HCT116 (cell line): Measurements from ENCODE around the gene TEKT2. TPM values are rescaled to one million over a fixed set of nuclear protein-coding genes. Genes with fewer than 3 reads are reported as not detected.

Experiments used
- ATAC-seq: fragments of 200-7000 bp; cut with Tn5 transposase; 2 replicates; pipeline ENCODE4 v1.9.1; 2020; ENCODE audit warnings: mild to moderate bottlenecking, moderate library complexity
- BruUV-seq: library from RNA; stranded (reverse); fragments of 400-500 nt; replicated peaks from 2 replicates; lab custom pipeline; 2021; lab: Mats Ljungman, UMichigan
- CTCF ChIA-PET: fragments of 300-600 bp; sonication (Branson Sonifier 250); formaldehyde crosslinking; loops from one replicate; lab custom pipeline; 2021; ENCODE audit warnings: antibody characterized with exemption; lab: Charles Lee
- POLR2A ChIA-PET: fragments of 300-600, 350-600 bp; sonication (Branson Sonifier 250); formaldehyde crosslinking; loops from one replicate; lab custom pipeline; 2021; ENCODE audit warnings: antibody characterized with exemption; lab: Charles Lee
- RAD21 ChIA-PET, 2 experiments: fragments of 300-600 bp; sonication (Branson Sonifier 250); formaldehyde crosslinking; loops; one replicate each; lab custom pipeline; 2023; ENCODE audit warnings: low total read pairs in 2 of 2; ENCODE audit not compliant: uncharacterized antibody in 2 of 2, unreplicated experiment in 2 of 2, low non-redundant PET in 1 of 2; lab: Charles Lee
- DNase-seq: peaks from one replicate; pipeline ENCODE4 v3.0.0-alpha.2; 2010; ENCODE audit warnings: low read depth, low spot score
- H2AFZ ChIP-seq: fragments of 200-600 bp; shearing (Covaris generic), sonication (generic); 2 replicates; pipeline ENCODE4 v1.6.1; 2017; ENCODE audit warnings: low read depth, mixed run types, mixed read lengths, antibody characterized with exemption, low read length; ENCODE audit not compliant: poor library complexity, severe bottlenecking
- H3K27ac ChIP-seq: 2 replicates; pipeline ENCODE4 v1.5.1; 2012; ENCODE audit warnings: low read depth, low read length
- H3K27me3 ChIP-seq: fragments of 200-600 bp; sonication (generic); 2 replicates; pipeline ENCODE4 v1.6.1; 2016; ENCODE audit warnings: mixed run types, low read length, mixed read lengths; ENCODE audit not compliant: insufficient read depth
- H3K36me3 ChIP-seq, 2 experiments: fragments of 200-500 bp in 1 of 2; fragments of 200-600 bp in 1 of 2; sonication (Bioruptor generic) in 1 of 2; sonication (generic) in 1 of 2; 2 replicates each; pipeline versions ENCODE4 v1.5.1 to v1.6.1; 2014 to 2016; ENCODE audit warnings: low read length in 2 of 2, inconsistent platforms in 1 of 2, mixed read lengths in 1 of 2, mixed run types in 1 of 2; ENCODE audit not compliant: insufficient read depth in 2 of 2, control insufficient read depth in 1 of 2
- H3K4me1 ChIP-seq, 2 experiments: fragments of 200-600 bp in 1 of 2; sonication (generic) in 1 of 2; 2 replicates each; pipeline versions ENCODE4 v1.5.1 to v1.6.1; 2012 to 2017; ENCODE audit warnings: low read length in 2 of 2, inconsistent platforms in 1 of 2, mild to moderate bottlenecking in 1 of 2, mixed read lengths in 1 of 2, mixed run types in 1 of 2, moderate library complexity in 1 of 2; ENCODE audit not compliant: insufficient read depth in 2 of 2, control insufficient read depth in 1 of 2
- H3K4me2 ChIP-seq: fragments of 200-600 bp; sonication (generic); 2 replicates; pipeline ENCODE4 v1.6.1; 2017; ENCODE audit warnings: mixed run types, low read length, mixed read lengths
- H3K4me3 ChIP-seq, 2 experiments: fragments of 200-600 bp in 1 of 2; sonication (generic) in 1 of 2; replicated peaks in 1 of 2; 2 replicates each; pipeline ENCODE4 v1.5.1; 2011 to 2016; ENCODE audit warnings: low read length in 2 of 2, control low read depth in 1 of 2, low read depth in 1 of 2, mild to moderate bottlenecking in 1 of 2, mixed read lengths in 1 of 2, mixed run types in 1 of 2
- H3K79me2 ChIP-seq: fragments of 200-600 bp; sonication (generic); 2 replicates; pipeline ENCODE4 v1.6.1; 2017; ENCODE audit warnings: mild to moderate bottlenecking, mixed run types, low read length, moderate library complexity, mixed read lengths; ENCODE audit not compliant: insufficient read depth
- H3K9ac ChIP-seq: fragments of 200-600 bp; sonication (generic); 2 replicates; pipeline ENCODE4 v1.6.1; 2016; ENCODE audit warnings: low read length, mixed read lengths
- H3K9me2 ChIP-seq: fragments of 200-600 bp; sonication (generic), shearing (Covaris generic); 2 replicates; pipeline ENCODE4 v1.6.1; 2017; ENCODE audit warnings: mixed run types, mild to moderate bottlenecking, moderate library complexity; ENCODE audit not compliant: insufficient read depth
- H3K9me3 ChIP-seq, 2 experiments: fragments of 200-500 bp in 1 of 2; fragments of 200-600 bp in 1 of 2; sonication (Bioruptor generic) in 1 of 2; sonication (generic) in 1 of 2; 2 replicates each; pipeline ENCODE4 v1.6.1; 2014 to 2017; ENCODE audit warnings: low read length in 2 of 2, mixed read lengths in 2 of 2, inconsistent platforms in 1 of 2, low read depth in 1 of 2, mild to moderate bottlenecking in 1 of 2, mixed run types in 1 of 2, moderate library complexity in 1 of 2; ENCODE audit not compliant: control insufficient read depth in 1 of 2, insufficient read depth in 1 of 2
- H4K20me1 ChIP-seq: fragments of 200-600 bp; sonication (generic), shearing (Covaris generic); 2 replicates; pipeline ENCODE4 v1.6.1; 2017; ENCODE audit warnings: mixed run types, mild to moderate bottlenecking, moderate library complexity; ENCODE audit not compliant: insufficient read depth
- CBX3 ChIP-seq: IDR thresholded peaks from 2 replicates; pipeline ENCODE4 v1.6.1; 2012; ENCODE audit warnings: low read depth
- CEBPB ChIP-seq: IDR thresholded peaks from 2 replicates; pipeline ENCODE4 v1.6.1; 2012; ENCODE audit warnings: low read depth
- EZH2 ChIP-seq: fragments of 200-600 bp; sonication (generic); IDR thresholded peaks from 2 replicates; pipeline ENCODE4 v1.6.1; 2017; ENCODE audit warnings: antibody characterized with exemption, mixed run types
- EZH2phosphoT487 ChIP-seq: fragments of 200-600 bp; IDR thresholded peaks from 2 replicates; pipeline ENCODE4 v1.6.1; 2018; ENCODE audit warnings: antibody characterized with exemption, borderline replicate concordance
- POLR2A ChIP-seq: IDR thresholded peaks from 2 replicates; pipeline ENCODE4 v1.7.0; 2011; ENCODE audit warnings: borderline replicate concordance; ENCODE audit not compliant: insufficient read depth, insufficient read length; ENCODE audit errors: extremely low read depth
- POLR2AphosphoS5 ChIP-seq: IDR thresholded peaks from 2 replicates; pipeline ENCODE4 v1.6.1; 2011; ENCODE audit warnings: mild to moderate bottlenecking, low read depth, low read length, moderate library complexity
- RAD21 ChIP-seq: IDR thresholded peaks from 2 replicates; pipeline ENCODE4 v1.6.1; 2012; ENCODE audit warnings: low read depth, mild to moderate bottlenecking
- SIN3A ChIP-seq: IDR thresholded peaks from 2 replicates; pipeline ENCODE4 v1.6.1; 2012; ENCODE audit warnings: low read depth
- SP1 ChIP-seq: IDR thresholded peaks from 2 replicates; pipeline ENCODE4 v1.6.1; 2012; ENCODE audit warnings: low read depth
- TCF7L2 ChIP-seq: IDR thresholded peaks from 2 replicates; pipeline ENCODE4 v1.7.0; 2011; ENCODE audit warnings: borderline replicate concordance, inconsistent platforms; ENCODE audit not compliant: insufficient read depth, insufficient read length; ENCODE audit errors: extremely low read depth
- YY1 ChIP-seq: IDR thresholded peaks from 2 replicates; pipeline ENCODE4 v1.6.1; 2011; ENCODE audit warnings: low read length, low read depth, moderate library complexity, mild to moderate bottlenecking; ENCODE audit not compliant: insufficient replicate concordance; ENCODE audit errors: extremely low read depth
- ZFX ChIP-seq: fragments of 450-650 bp; IDR thresholded peaks from 2 replicates; pipeline ENCODE4 v1.6.1; 2017
- ZNF274 ChIP-seq: fragments of 200-500 bp; sonication (Bioruptor generic); IDR thresholded peaks from 2 replicates; pipeline ENCODE4 v1.6.1; 2014; ENCODE audit warnings: mild to moderate bottlenecking, low read depth, low read length, inconsistent platforms
- intact Hi-C: fragments of 100-400 bp; cut with micrococcal nuclease; formaldehyde crosslinking; loops from 2 replicates; pipeline ENCODE4 v1.10.0; 2022
- total RNA-seq: library from RNA; stranded (reverse); gene quantifications from one replicate; pipeline ENCODE4 v1.2.1, GENCODE V29; 2021; ENCODE audit not compliant: unreplicated experiment
- TF ChIP-seq, protein P1 (sequence below), 3 experiments: fragments of 200-600 bp in 1 of 3; sonication (generic) in 1 of 3; IDR thresholded peaks in 2 of 3; conservative IDR thresholded peaks in 1 of 3; 2 replicates each; pipeline ENCODE4 v1.5.1; 2012 to 2017; ENCODE audit warnings: low read depth in 2 of 3, low read length in 2 of 3, antibody characterized with exemption in 1 of 3, borderline replicate concordance in 1 of 3, control low read depth in 1 of 3, mild to moderate bottlenecking in 1 of 3, mixed read lengths in 1 of 3, mixed run types in 1 of 3, moderate library complexity in 1 of 3; ENCODE audit not compliant: insufficient read depth in 1 of 3
- TF ChIP-seq, protein P2 (sequence below): IDR thresholded peaks from 2 replicates; pipeline ENCODE4 v1.6.1; 2012
- TF ChIP-seq, protein P3 (sequence below): IDR thresholded peaks from 2 replicates; pipeline ENCODE4 v1.6.1; 2012
- TF ChIP-seq, protein P4 (sequence below): IDR thresholded peaks from 2 replicates; pipeline ENCODE4 v1.6.1; 2011; ENCODE audit warnings: mild to moderate bottlenecking, low read length, moderate library complexity; ENCODE audit not compliant: insufficient replicate concordance; ENCODE audit errors: extremely low read depth

TEKT2 gene
- total RNA-seq, 1 experiment from 2014 or later: not detected

DNA sequence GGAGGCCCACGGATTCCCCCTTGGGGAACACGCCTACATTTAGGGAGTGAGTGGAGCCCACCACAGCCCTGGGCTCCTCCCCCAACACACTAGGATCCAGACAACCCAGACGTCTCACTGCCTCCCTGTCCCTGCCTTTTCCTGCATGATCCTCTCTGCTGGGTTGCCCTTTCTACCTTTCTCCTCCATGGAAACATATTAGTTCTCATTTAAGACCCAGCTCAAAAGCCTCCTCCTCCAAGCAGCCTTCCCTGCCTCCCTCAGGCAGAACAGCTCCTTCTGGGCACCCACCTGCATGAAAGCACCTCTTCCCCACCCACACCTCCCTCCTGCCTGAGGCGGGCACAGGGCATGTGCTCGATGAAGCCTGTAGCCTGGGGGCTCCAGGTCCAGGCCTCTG is 30.5 kb downstream of the TEKT2 start (continued):
- TF ChIP-seq POLR2A: no peak
- TF ChIP-seq, protein P1, sequence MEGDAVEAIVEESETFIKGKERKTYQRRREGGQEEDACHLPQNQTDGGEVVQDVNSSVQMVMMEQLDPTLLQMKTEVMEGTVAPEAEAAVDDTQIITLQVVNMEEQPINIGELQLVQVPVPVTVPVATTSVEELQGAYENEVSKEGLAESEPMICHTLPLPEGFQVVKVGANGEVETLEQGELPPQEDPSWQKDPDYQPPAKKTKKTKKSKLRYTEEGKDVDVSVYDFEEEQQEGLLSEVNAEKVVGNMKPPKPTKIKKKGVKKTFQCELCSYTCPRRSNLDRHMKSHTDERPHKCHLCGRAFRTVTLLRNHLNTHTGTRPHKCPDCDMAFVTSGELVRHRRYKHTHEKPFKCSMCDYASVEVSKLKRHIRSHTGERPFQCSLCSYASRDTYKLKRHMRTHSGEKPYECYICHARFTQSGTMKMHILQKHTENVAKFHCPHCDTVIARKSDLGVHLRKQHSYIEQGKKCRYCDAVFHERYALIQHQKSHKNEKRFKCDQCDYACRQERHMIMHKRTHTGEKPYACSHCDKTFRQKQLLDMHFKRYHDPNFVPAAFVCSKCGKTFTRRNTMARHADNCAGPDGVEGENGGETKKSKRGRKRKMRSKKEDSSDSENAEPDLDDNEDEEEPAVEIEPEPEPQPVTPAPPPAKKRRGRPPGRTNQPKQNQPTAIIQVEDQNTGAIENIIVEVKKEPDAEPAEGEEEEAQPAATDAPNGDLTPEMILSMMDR (IDR thresholded peaks at IDR 0.05 in 2 of 3, conservative IDR thresholded peaks at IDR 0.05 in 1 of 3; ENCODE audit: borderline replicate concordance in 1 of 3, insufficient read depth in 1 of 3, low read depth in 2 of 3, low read length in 2 of 3): no peak
- no peak for TF ChIP-seq YY1
- TF ChIP-seq RAD21: no peak
- no peak for TF ChIP-seq ZFX
- TF ChIP-seq, all 23 proteins: peak for 0

DNA sequence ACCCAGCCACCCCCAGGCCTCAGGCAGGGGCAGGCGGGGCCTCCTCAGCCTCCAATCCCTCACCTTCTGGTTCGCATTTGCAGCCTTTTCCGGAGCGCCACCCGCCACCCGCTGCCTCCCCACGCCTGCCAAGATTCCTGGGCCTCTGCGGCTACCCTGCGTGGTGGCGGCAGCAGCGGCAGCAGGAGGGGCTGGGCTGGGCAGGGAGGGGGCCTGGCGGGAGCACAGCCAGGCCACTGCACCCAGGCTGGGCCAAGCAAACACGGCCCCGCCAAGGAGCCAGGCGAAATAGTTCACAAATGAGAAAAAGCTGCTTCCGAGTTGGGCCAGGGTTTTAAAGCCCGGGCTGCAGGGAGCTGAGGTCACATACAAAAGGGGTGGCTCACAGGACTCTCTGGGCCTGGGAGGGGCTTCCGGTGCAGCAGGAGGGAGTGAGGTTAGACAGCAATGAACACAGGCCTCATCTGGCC is 31.3 kb downstream of the TEKT2 start:
- Histone ChIP-seq H3K9me2 (no peaks in the 10 kb centered on the region), H3K9me3 (no peaks in the 10 kb centered on the region), H3K27ac (no peak overlapping the region), H4K20me1 (no peaks in the 10 kb centered on the region), H3K36me3 (no peaks in the 10 kb centered on the region), H2AFZ (no peak overlapping the region), H3K27me3 (no peaks in the 10 kb centered on the region), H3K4me2 (no peak overlapping the region), H3K79me2 (no peaks in the 10 kb centered on the region), H3K9ac (no peak overlapping the region), H3K4me3 (no peak overlapping the region), H3K4me1 (no peaks in the 10 kb centered on the region)
- TF ChIP-seq, protein P2, sequence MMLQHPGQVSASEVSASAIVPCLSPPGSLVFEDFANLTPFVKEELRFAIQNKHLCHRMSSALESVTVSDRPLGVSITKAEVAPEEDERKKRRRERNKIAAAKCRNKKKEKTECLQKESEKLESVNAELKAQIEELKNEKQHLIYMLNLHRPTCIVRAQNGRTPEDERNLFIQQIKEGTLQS: no peak
- TF ChIP-seq POLR2A: no peak
- no peak for TF ChIP-seq SP1
- TF ChIP-seq, protein P3, sequence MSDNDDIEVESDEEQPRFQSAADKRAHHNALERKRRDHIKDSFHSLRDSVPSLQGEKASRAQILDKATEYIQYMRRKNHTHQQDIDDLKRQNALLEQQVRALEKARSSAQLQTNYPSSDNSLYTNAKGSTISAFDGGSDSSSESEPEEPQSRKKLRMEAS: no peak
- TF ChIP-seq CBX3: no peak
- no peak for TF ChIP-seq POLR2AphosphoS5
- TF ChIP-seq SIN3A: no peak
- TF ChIP-seq EZH2: no peak
- TF ChIP-seq, protein P4, sequence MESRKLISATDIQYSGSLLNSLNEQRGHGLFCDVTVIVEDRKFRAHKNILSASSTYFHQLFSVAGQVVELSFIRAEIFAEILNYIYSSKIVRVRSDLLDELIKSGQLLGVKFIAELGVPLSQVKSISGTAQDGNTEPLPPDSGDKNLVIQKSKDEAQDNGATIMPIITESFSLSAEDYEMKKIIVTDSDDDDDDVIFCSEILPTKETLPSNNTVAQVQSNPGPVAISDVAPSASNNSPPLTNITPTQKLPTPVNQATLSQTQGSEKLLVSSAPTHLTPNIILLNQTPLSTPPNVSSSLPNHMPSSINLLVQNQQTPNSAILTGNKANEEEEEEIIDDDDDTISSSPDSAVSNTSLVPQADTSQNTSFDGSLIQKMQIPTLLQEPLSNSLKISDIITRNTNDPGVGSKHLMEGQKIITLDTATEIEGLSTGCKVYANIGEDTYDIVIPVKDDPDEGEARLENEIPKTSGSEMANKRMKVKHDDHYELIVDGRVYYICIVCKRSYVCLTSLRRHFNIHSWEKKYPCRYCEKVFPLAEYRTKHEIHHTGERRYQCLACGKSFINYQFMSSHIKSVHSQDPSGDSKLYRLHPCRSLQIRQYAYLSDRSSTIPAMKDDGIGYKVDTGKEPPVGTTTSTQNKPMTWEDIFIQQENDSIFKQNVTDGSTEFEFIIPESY: no peak
- no peak for TF ChIP-seq ZNF274
- TF ChIP-seq EZH2phosphoT487: no peak
- no peak for TF ChIP-seq CEBPB
- TF ChIP-seq TCF7L2: no peak
- ChIA-PET CTCF (no interaction called here), POLR2A (no interaction called here), RAD21 (no interaction called here)
- ATAC-seq: no peak
- no TSS peak for BruUV-seq
- no peak for DNase-seq
- intact Hi-C loops: no loop called here
